Loucy (cell line): ENCODE results near the gene CHDH.

ENCODE experiments used
- EZH2phosphoT487 ChIP-seq: fragments of 200-600 bp; IDR thresholded peaks from 2 replicates; pipeline ENCODE4 v1.6.1; 2018; ENCODE audit warnings: antibody characterized with exemption, mild to moderate bottlenecking, moderate library complexity, borderline replicate concordance
- TF ChIP-seq, protein P1 (sequence below): fragments of 200-600 bp; sonication (generic); conservative IDR thresholded peaks from 2 replicates; pipeline ENCODE4 v1.5.1; 2014; ENCODE audit warnings: mild to moderate bottlenecking, antibody characterized with exemption, low read length

DNA sequence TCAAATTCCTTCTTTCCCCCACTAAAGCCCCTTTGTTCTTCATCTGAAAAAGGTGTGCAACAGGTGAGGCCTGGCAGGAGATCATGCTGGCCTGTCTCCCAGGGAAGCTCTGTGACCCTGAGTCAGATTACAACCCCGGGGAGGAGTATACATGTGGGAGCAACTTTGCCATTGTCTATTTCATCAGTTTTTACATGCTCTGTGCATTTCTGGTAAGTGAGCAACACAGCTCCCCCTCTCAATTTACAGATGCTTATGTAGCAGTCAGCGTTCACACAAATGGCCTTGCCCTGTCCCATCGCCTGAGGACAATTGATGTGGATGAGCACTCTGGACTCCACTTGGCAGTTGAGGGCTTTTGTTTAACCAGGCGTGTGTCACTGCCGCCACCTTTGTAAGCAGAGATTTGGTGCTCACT lies 70.4 kb downstream of the CHDH start:
- TF ChIP-seq, protein P1, sequence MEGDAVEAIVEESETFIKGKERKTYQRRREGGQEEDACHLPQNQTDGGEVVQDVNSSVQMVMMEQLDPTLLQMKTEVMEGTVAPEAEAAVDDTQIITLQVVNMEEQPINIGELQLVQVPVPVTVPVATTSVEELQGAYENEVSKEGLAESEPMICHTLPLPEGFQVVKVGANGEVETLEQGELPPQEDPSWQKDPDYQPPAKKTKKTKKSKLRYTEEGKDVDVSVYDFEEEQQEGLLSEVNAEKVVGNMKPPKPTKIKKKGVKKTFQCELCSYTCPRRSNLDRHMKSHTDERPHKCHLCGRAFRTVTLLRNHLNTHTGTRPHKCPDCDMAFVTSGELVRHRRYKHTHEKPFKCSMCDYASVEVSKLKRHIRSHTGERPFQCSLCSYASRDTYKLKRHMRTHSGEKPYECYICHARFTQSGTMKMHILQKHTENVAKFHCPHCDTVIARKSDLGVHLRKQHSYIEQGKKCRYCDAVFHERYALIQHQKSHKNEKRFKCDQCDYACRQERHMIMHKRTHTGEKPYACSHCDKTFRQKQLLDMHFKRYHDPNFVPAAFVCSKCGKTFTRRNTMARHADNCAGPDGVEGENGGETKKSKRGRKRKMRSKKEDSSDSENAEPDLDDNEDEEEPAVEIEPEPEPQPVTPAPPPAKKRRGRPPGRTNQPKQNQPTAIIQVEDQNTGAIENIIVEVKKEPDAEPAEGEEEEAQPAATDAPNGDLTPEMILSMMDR, result no peak
- TF ChIP-seq EZH2phosphoT487, result no peak
